ENCODE measurements around the gene RWDD1.
A peak's percentile ranks its signal among the peaks of the same experiment; 100 is the strongest.

GRCh38 chr6:116615937-116616736 is 44.8 kb downstream of the RWDD1 start, which contains the start of gene RSPH4A:
- TF ChIP-seq CTCF (IDR thresholded peaks at IDR 0.05; ENCODE audit: poor library complexity) (peak; percentile 30), EZH2phosphoT487 (IDR thresholded peaks at IDR 0.05; ENCODE audit: low read depth, severe bottlenecking, unreplicated experiment) (no peak)
